Fibroblast of lung (primary cell): ENCODE results near the gene NTN1. TPM values are rescaled to one million over a fixed set of nuclear protein-coding genes. Genes with fewer than 3 reads are reported as not detected.
"Not testable (repeated sequence)": the region's sequence is repeated elsewhere in the genome, so short reads cannot be mapped to it uniquely, and the experiment has no call there.

Experiments
- DNase-seq, 2 donors: peaks; one replicate each; pipeline versions ENCODE4 v3.0.0 to v3.0.0-alpha.2; 2010; ENCODE audit warnings: low read depth in 2 of 2
- H2AFZ ChIP-seq: 2 replicates; pipeline ENCODE4 v1.5.1; 2012; ENCODE audit warnings: low read length, control low read depth, inconsistent platforms
- H3K27ac ChIP-seq: 2 replicates; pipeline ENCODE4 v1.5.1; 2011; ENCODE audit warnings: low read length, control low read depth; ENCODE audit not compliant: insufficient read depth
- H3K27me3 ChIP-seq: 2 replicates; pipeline ENCODE4 v1.5.1; 2011; ENCODE audit warnings: mild to moderate bottlenecking, low read length; ENCODE audit not compliant: control insufficient read depth, insufficient read depth
- H3K36me3 ChIP-seq: 2 replicates; pipeline ENCODE4 v1.5.1; 2011; ENCODE audit warnings: low read length; ENCODE audit not compliant: control insufficient read depth, insufficient read depth
- H3K4me1 ChIP-seq: 2 replicates; pipeline ENCODE4 v1.5.1; 2011; ENCODE audit warnings: low read length; ENCODE audit not compliant: control insufficient read depth, insufficient read depth; ENCODE audit errors: extremely low read depth
- H3K4me2 ChIP-seq: 2 replicates; pipeline ENCODE4 v1.5.1; 2011; ENCODE audit warnings: low read length, control low read depth; ENCODE audit not compliant: insufficient read depth; ENCODE audit errors: extremely low read depth
- H3K4me3 ChIP-seq, 4 experiments: fragments of 200-600 bp in 1 of 4; sonication (generic) in 1 of 4; replicated peaks in 1 of 4; 2 replicates each; pipeline ENCODE4 v1.5.1; 2011 to 2016; ENCODE audit warnings: low read length in 4 of 4, low read depth in 3 of 4, mild to moderate bottlenecking in 3 of 4, control low read depth in 2 of 4, inconsistent platforms in 1 of 4, mixed read lengths in 1 of 4; ENCODE audit not compliant: insufficient read depth in 1 of 4; ENCODE audit errors: control extremely low read depth in 1 of 4
- H3K79me2 ChIP-seq: 2 replicates; pipeline ENCODE4 v1.5.1; 2012; ENCODE audit warnings: mild to moderate bottlenecking, low read length, inconsistent platforms; ENCODE audit not compliant: control insufficient read depth, insufficient read depth
- H3K9ac ChIP-seq: 2 replicates; pipeline ENCODE4 v1.5.1; 2011; ENCODE audit warnings: mild to moderate bottlenecking, low read length, control low read depth; ENCODE audit not compliant: insufficient read depth
- H3K9me3 ChIP-seq: 2 replicates; pipeline ENCODE4 v1.5.1; 2012; ENCODE audit warnings: low read depth, low read length; ENCODE audit not compliant: control insufficient read depth, insufficient read depth
- H4K20me1 ChIP-seq: 2 replicates; pipeline ENCODE4 v1.5.1; 2011; ENCODE audit warnings: low read length; ENCODE audit not compliant: control insufficient read depth, insufficient read depth; ENCODE audit errors: extremely low read depth
- EZH2 ChIP-seq: IDR thresholded peaks from 2 replicates; pipeline ENCODE4 v1.5.1; 2012; ENCODE audit warnings: low read length, control low read depth, mild to moderate bottlenecking; ENCODE audit errors: missing control alignments
- polyA plus RNA-seq, 2 donors: library from polyadenylated mRNA; depleted of rRNA in 1 of 2; stranded (reverse) in 1 of 2; unstranded in 1 of 2; fragments of >200 nt; gene quantifications; 2 replicates each; pipeline ENCODE4 v1.2.1, GENCODE V29; 2011 to 2012; ENCODE audit warnings: missing spikeins in 1 of 2
- total RNA-seq: library from RNA; depleted of rRNA; stranded (reverse); fragments of >200 nt; gene quantifications from 2 replicates; pipeline ENCODE4 v1.2.1, GENCODE V29; 2014
- TF ChIP-seq, protein P1 (sequence below), 2 donors: IDR thresholded peaks in 1 of 2; conservative IDR thresholded peaks in 1 of 2; 1 replicate in 1 of 2; 2 replicates in 1 of 2; pipeline ENCODE4 v1.5.1; 2011 to 2012; ENCODE audit warnings: low read length in 2 of 2, control low read depth in 1 of 2, inconsistent platforms in 1 of 2, low read depth in 1 of 2, mild to moderate bottlenecking in 1 of 2

The NTN1 gene
- total and polyA plus RNA-seq, 2 donors (not counting 1 experiment from before 2014, with no cell fraction given) = 0.17 to 3.1 TPM

DNA sequence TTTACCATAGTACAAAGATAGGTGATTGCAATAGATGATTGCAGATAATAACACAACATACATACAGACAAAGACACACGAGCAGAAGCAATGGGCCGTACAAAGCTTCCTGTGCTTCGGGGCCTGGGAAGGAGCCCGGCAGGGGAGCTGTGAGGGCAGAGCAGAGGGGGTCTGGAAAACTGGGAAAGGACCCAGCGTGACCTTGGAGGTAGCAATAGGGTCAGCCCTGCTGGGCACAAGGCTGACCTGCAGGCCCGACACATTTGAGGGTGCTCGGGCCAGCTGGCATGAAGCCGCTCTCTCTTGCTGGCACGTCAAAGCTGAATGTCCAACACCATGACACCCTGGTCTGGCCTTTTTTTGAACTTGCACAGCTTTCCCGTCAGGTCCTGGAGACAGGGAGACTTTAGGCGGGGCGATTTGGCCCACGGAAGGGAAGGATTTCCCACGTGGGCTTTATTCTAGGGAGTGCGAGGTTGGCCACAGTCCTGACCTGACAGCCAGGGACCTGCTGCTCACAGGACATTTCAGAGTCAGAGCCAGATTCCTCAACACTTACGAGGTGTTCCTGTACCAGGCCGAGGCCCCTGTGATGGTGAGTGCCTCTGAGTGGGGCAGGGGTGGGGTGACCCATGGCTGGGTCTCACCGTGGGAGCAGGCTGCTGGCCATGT is 83.2 kb downstream of the NTN1 start:
- no peaks in the 10 kb centered on the region for H3K9me3 ChIP-seq
- H2AFZ ChIP-seq = no peak overlapping the region
- H3K79me2 ChIP-seq = no peaks in the 10 kb centered on the region
- H3K27ac ChIP-seq = no peak overlapping the region
- H3K27me3 ChIP-seq = no peaks in the 10 kb centered on the region
- H3K4me2 ChIP-seq = no peak overlapping the region
- no peaks in the 10 kb centered on the region for H4K20me1 ChIP-seq
- H3K4me1 ChIP-seq = no peaks in the 10 kb centered on the region
- no peak overlapping the region for H3K4me3 ChIP-seq
- no peaks in the 10 kb centered on the region for H3K36me3 ChIP-seq
- DNase-seq = no peak
- no peak for TF ChIP-seq EZH2
- TF ChIP-seq, protein P1, sequence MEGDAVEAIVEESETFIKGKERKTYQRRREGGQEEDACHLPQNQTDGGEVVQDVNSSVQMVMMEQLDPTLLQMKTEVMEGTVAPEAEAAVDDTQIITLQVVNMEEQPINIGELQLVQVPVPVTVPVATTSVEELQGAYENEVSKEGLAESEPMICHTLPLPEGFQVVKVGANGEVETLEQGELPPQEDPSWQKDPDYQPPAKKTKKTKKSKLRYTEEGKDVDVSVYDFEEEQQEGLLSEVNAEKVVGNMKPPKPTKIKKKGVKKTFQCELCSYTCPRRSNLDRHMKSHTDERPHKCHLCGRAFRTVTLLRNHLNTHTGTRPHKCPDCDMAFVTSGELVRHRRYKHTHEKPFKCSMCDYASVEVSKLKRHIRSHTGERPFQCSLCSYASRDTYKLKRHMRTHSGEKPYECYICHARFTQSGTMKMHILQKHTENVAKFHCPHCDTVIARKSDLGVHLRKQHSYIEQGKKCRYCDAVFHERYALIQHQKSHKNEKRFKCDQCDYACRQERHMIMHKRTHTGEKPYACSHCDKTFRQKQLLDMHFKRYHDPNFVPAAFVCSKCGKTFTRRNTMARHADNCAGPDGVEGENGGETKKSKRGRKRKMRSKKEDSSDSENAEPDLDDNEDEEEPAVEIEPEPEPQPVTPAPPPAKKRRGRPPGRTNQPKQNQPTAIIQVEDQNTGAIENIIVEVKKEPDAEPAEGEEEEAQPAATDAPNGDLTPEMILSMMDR (conservative IDR thresholded peaks at IDR 0.05 in 1 of 2, IDR thresholded peaks at IDR 0.05 in 1 of 2; ENCODE audit: low read depth in 1 of 2, low read length in 2 of 2) = no peak
- H3K9ac ChIP-seq = no peak overlapping the region

DNA sequence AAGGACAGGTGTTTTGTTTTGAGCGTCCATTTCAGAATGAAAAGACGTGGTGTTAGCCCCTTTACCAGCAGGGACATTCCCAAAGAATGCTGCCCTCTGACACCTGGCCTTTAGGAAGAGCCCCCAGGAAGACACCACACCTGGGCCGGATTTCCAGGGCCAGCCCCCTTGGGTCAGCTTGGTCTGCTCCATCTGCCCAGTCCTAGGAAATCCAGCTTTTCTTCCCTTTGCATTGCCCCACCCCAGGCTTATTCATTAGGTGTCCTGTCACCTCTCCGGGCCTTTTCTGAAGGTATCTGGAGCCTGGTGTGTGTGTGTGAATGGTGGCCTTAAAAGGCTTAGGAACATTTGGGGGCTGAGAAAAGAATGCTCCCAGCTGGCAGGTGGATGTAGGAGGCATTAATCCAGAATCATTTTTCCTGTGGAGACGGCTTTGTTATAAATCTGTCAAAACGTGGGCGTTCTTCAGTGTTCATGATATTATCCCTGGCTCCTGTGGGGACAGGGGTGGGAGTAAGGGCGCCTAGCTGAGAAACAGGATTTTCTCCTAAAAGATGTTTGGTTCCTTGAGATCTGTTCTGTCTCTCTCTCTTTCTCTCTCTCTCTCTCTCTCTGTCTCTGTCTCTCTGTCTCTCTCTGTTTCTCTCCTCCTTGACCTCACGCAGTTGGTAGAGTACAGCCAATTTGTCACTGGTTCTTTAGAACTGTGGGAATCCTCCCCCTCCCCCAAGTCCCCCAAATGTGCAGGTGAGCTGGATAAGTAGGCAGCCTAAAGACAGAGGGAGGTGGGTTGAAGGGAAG is 84.0 kb downstream of the NTN1 start:
- H3K9ac ChIP-seq = no peak overlapping the region
- DNase-seq = no peak
- no peak overlapping the region for H3K27ac ChIP-seq
- no peaks in the 10 kb centered on the region for H3K36me3 ChIP-seq
- H4K20me1 ChIP-seq = no peaks in the 10 kb centered on the region
- no peaks in the 10 kb centered on the region for H3K79me2 ChIP-seq
- H3K27me3 ChIP-seq = no peaks in the 10 kb centered on the region
- no peaks in the 10 kb centered on the region for H3K4me1 ChIP-seq
- H3K4me3 ChIP-seq = no peak overlapping the region
- TF ChIP-seq, protein P1 (conservative IDR thresholded peaks at IDR 0.05 in 1 of 2, IDR thresholded peaks at IDR 0.05 in 1 of 2; ENCODE audit: low read depth in 1 of 2, low read length in 2 of 2) = no peak
- TF ChIP-seq EZH2 = no peak
- no peak overlapping the region for H2AFZ ChIP-seq
- no peaks in the 10 kb centered on the region for H3K9me3 ChIP-seq
- no peak overlapping the region for H3K4me2 ChIP-seq

DNA sequence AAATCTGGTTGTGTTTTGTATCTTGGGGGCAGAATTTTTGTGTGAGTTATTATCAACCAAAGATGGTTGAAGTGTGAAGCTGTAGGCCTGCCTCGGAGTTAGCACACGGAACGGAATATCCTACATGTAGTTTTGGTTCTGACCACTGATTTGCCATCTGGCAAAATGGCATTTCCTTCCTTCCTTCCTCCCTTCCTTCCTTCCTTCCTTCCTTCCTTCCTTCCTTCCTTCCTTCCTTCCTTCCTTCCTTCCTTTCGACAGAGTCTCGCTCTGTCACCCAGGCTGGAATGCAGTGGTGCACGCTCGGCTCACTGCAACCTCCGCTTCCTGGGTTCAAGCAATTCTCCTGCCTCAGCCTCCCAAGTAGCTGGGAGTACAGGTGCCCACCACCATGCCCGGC is 85.0 kb downstream of the NTN1 start:
- not testable (repeated sequence) for H3K79me2 ChIP-seq, H3K36me3 ChIP-seq, H3K4me2 ChIP-seq, H3K9me3 ChIP-seq, H4K20me1 ChIP-seq, H3K4me3 ChIP-seq, H3K4me1 ChIP-seq, H3K27ac ChIP-seq, H3K9ac ChIP-seq, H2AFZ ChIP-seq, H3K27me3 ChIP-seq, DNase-seq
